Measurements from ENCODE around the gene CMSS1. TPM values are rescaled to one million over a fixed set of nuclear protein-coding genes. Genes with fewer than 3 reads are reported as not detected.
A peak's percentile ranks its signal among the peaks of the same experiment; 100 is the strongest.

CMSS1 gene
- total and polyA plus RNA-seq, 2 of the 13 experiments (the other 11 are each of a cell fraction or from before 2014, with no cell fraction given) = 6.4 to 48.7 TPM

- TF ChIP-seq ZNF550 (CRISPR knock-in tag; IDR thresholded peaks at IDR 0.05; ENCODE audit: borderline replicate concordance) (no peak), HNF1A (IDR thresholded peaks at IDR 0.05; ENCODE audit: low read depth) (peak; percentile 66; the same call in 1 of the 2 replicates), HNF1A (CRISPR knock-in tag; IDR thresholded peaks at IDR 0.05; ENCODE audit: borderline replicate concordance) (peak; percentile 69; the same call in 1 of the 2 replicates), MED8 (CRISPR knock-in tag; IDR thresholded peaks at IDR 0.05; ENCODE audit: insufficient replicate concordance) (no peak), NFYB (CRISPR knock-in tag; IDR thresholded peaks at IDR 0.05) (no peak), XRCC5 (optimal IDR thresholded peaks at IDR 0.05; ENCODE audit: low read length) (no peak), SMAD9 (CRISPR knock-in tag; IDR thresholded peaks at IDR 0.05) (no peak), SMAD1 (CRISPR knock-in tag; IDR thresholded peaks at IDR 0.05; ENCODE audit: borderline replicate concordance, low read depth) (no peak), BATF2 (CRISPR knock-in tag; IDR thresholded peaks at IDR 0.05) (no peak), ZNF800 (CRISPR knock-in tag; IDR thresholded peaks at IDR 0.05) (no peak), GATAD2A (CRISPR knock-in tag; IDR thresholded peaks at IDR 0.05) (0 out of 2 replicates have a peak, but pooled peaks have one; percentile 55), ZNF30 (CRISPR knock-in tag; IDR thresholded peaks at IDR 0.05) (no peak), SCMH1 (CRISPR knock-in tag; IDR thresholded peaks at IDR 0.05; ENCODE audit: borderline replicate concordance) (no peak), ZKSCAN5 (CRISPR knock-in tag; IDR thresholded peaks at IDR 0.05) (no peak), CREB3 (CRISPR knock-in tag; IDR thresholded peaks at IDR 0.05) (no peak), ARID3A (IDR thresholded peaks at IDR 0.05; ENCODE audit: low read depth, low read length) (no peak), ZNF333 (CRISPR knock-in tag; IDR thresholded peaks at IDR 0.05; ENCODE audit: borderline replicate concordance) (no peak), PAX8 (CRISPR knock-in tag; IDR thresholded peaks at IDR 0.05; ENCODE audit: borderline replicate concordance) (no peak), CENPX (CRISPR knock-in tag; IDR thresholded peaks at IDR 0.05) (no peak), ZNF816 (CRISPR knock-in tag; IDR thresholded peaks at IDR 0.05; ENCODE audit: borderline replicate concordance) (no peak), ZKSCAN1 (IDR thresholded peaks at IDR 0.05; ENCODE audit: low read length) (no peak)
Observed at GRCh38 chr3:99895703-99896441, 78.2 kb downstream of the CMSS1 start (continued).

Measured in HepG2 (cell line).